AG10803 (cell line): ENCODE data around the gene SLC8A3.
A peak's percentile ranks its signal among the peaks of the same experiment; 100 is the strongest.

ENCODE experiments used
- DNase-seq: peaks from one replicate; pipeline ENCODE4 v3.0.0; 2010; ENCODE audit warnings: low read depth
- H3K4me3 ChIP-seq: 2 replicates; pipeline ENCODE4 v1.5.1; 2011; ENCODE audit warnings: mild to moderate bottlenecking, low read length, control low read depth
- CTCF ChIP-seq: conservative IDR thresholded peaks from 2 replicates; pipeline ENCODE4 v1.5.1; 2011; ENCODE audit warnings: mild to moderate bottlenecking, low read length, control low read depth, inconsistent platforms

The SLC8A3 gene

GRCh38 chr14:70000601-70001000 lies 188.2 kb downstream of the SLC8A3 start:
- no peak for DNase-seq
- no peak overlapping the region for H3K4me3 ChIP-seq
- TF ChIP-seq CTCF, result no peak

GRCh38 chr14:69999261-69999674 lies 189.5 kb downstream of the SLC8A3 start:
- no peak for TF ChIP-seq CTCF
- no peak for DNase-seq
- H3K4me3 ChIP-seq, result no peak overlapping the region

GRCh38 chr14:69997849-69998248 lies 190.9 kb downstream of the SLC8A3 start:
- no peak overlapping the region for H3K4me3 ChIP-seq
- peak; percentile 25 for DNase-seq
- no peak for TF ChIP-seq CTCF

- no peak for TF ChIP-seq CTCF
- no peak for DNase-seq
- no peak overlapping the region for H3K4me3 ChIP-seq
Measured at GRCh38 chr14:69996216-69996615, 192.5 kb downstream of the SLC8A3 start.
